Stimulated activated CD4-positive, alpha-beta T cell treated with anti-CD3 and anti-CD28 coated beads, Interleukin-1b, Interleukin-23, amount 100 ng/mL, for 24 hours (primary cell): ENCODE measurements around the gene CD82.

Source experiments
- DNase-seq, 4 experiments: peaks; one replicate each; pipeline ENCODE4 v3.0.0-alpha.2; 2020; ENCODE audit warnings: low read depth in 4 of 4, low spot score in 1 of 4

Gene CD82

GRCh38 chr11:44597358-44598012 is 32.0 kb downstream of the CD82 start:
- no peak for DNase-seq

GRCh38 chr11:44598831-44599230 is 33.4 kb downstream of the CD82 start:
- DNase-seq: no peak

GRCh38 chr11:44600261-44600660 is 34.8 kb downstream of the CD82 start:
- DNase-seq: no peak

GRCh38 chr11:44600839-44601383 is 35.4 kb downstream of the CD82 start:
- no peak for DNase-seq

- DNase-seq: peak in 1 of 4 experiments; percentile 30
Observed at GRCh38 chr11:44601471-44602370, 36.3 kb downstream of the CD82 start.

GRCh38 chr11:44602891-44603310 is 37.4 kb downstream of the CD82 start:
- DNase-seq: no peak

GRCh38 chr11:44604171-44604581 is 38.7 kb downstream of the CD82 start:
- DNase-seq: no peak

- DNase-seq: no peak
Observed at GRCh38 chr11:44605068-44605708, 39.7 kb downstream of the CD82 start.

GRCh38 chr11:44605965-44606364 is 40.5 kb downstream of the CD82 start:
- DNase-seq: no peak

- DNase-seq: no peak
Observed at GRCh38 chr11:44606472-44606871, 41.0 kb downstream of the CD82 start.

GRCh38 chr11:44607319-44607962 is 42.0 kb downstream of the CD82 start:
- DNase-seq: no peak

GRCh38 chr11:44607987-44608386 is 42.5 kb downstream of the CD82 start:
- no peak for DNase-seq

- DNase-seq: no peak
Observed at GRCh38 chr11:44608651-44608990, 43.2 kb downstream of the CD82 start.

- no peak for DNase-seq
Observed at GRCh38 chr11:44608991-44609782, 43.7 kb downstream of the CD82 start.

- DNase-seq: no peak
Observed at GRCh38 chr11:44609783-44610155, 44.3 kb downstream of the CD82 start.

- no peak for DNase-seq
Observed at GRCh38 chr11:44610186-44610955, 44.9 kb downstream of the CD82 start.

GRCh38 chr11:44611088-44611487 is 45.6 kb downstream of the CD82 start:
- DNase-seq: no peak

GRCh38 chr11:44611687-44612434 is 46.4 kb downstream of the CD82 start:
- DNase-seq: peak in 2 of 4 experiments; percentile 25 to 56

GRCh38 chr11:44613153-44613552 is 47.7 kb downstream of the CD82 start:
- DNase-seq: no peak
